ENCODE results near the gene MAK. TPM values are rescaled to one million over a fixed set of nuclear protein-coding genes. Genes with fewer than 3 reads are reported as not detected.
"Not testable (repeated sequence)": the region's sequence is repeated elsewhere in the genome, so short reads cannot be mapped to it uniquely, and the experiment has no call there.

Gene MAK
- total RNA-seq, 2 donors from 2014 or later = 0.26 TPM; not detected in 1

GRCh38 chr6:10877012-10877411, 38.7 kb upstream of the MAK start:
- DNase-seq (no peak), ATAC-seq (no peak)
- Histone ChIP-seq H3K4me3 (no peak overlapping the region), H3K9me3 (no peaks in the 10 kb centered on the region), H3K4me1 (peaks cover 5% of the 10 kb centered on the region), H3K36me3 (replicated peaks in 1 of 2; ENCODE audit: insufficient read depth in 1 of 2, low read depth in 2 of 2) (no peaks in the 10 kb centered on the region), H3K27me3 (peaks cover 0 to 11% of the 10 kb centered on the region in 2 donors), H3K27ac (no peak overlapping the region)
- whole genome bisulfite sequencing, 2 donors = 93 to 95% methylated on average over 7 to 14 of the region's 14 CpGs
- intact Hi-C loops (cut with DNase I) = no loop called here
- TF ChIP-seq POLR2A (IDR thresholded peaks at IDR 0.05) (no peak), CTCF (IDR thresholded peaks at IDR 0.05) (no peak)

GRCh38 chr6:10875026-10875425, 36.7 kb upstream of the MAK start:
- WGBS, 2 donors = 73 to 86% methylated on average over 4 of the region's 4 CpGs
- intact Hi-C loops (cut with DNase I) = no loop called here
- no peaks in the 10 kb centered on the region for H3K4me1 ChIP-seq
- no peaks in the 10 kb centered on the region for H3K9me3 ChIP-seq
- no peak overlapping the region for H3K27ac ChIP-seq
- DNase-seq (no peak), ATAC-seq (no peak)
- H3K4me3 ChIP-seq = no peak overlapping the region
- TF ChIP-seq POLR2A (IDR thresholded peaks at IDR 0.05) = no peak
- no peak for TF ChIP-seq CTCF (IDR thresholded peaks at IDR 0.05)
- H3K27me3 ChIP-seq = no peaks in the 10 kb centered on the region
- H3K36me3 ChIP-seq (replicated peaks in 1 of 2; ENCODE audit: insufficient read depth in 1 of 2, low read depth in 2 of 2) = no peaks in the 10 kb centered on the region

GRCh38 chr6:10874207-10874606, 35.9 kb upstream of the MAK start:
- intact Hi-C loops (cut with DNase I) = no loop called here
- Histone ChIP-seq H3K4me1 (no peaks in the 10 kb centered on the region), H3K9me3 (no peaks in the 10 kb centered on the region), H3K4me3 (no peak overlapping the region), H3K27ac (no peak overlapping the region), H3K27me3 (no peaks in the 10 kb centered on the region), H3K36me3 (replicated peaks in 1 of 2; ENCODE audit: insufficient read depth in 1 of 2, low read depth in 2 of 2) (no peaks in the 10 kb centered on the region)
- DNase-seq (no peak), ATAC-seq (no peak)
- TF ChIP-seq CTCF (IDR thresholded peaks at IDR 0.05) (no peak), POLR2A (IDR thresholded peaks at IDR 0.05) (no peak)
- 75 to 85% methylated on average over 2 to 6 of the region's 6 CpGs for WGBS, 2 donors

- Histone ChIP-seq H3K27me3 (no peaks in the 10 kb centered on the region), H3K36me3 (replicated peaks in 1 of 2; ENCODE audit: insufficient read depth in 1 of 2, low read depth in 2 of 2) (no peaks in the 10 kb centered on the region), H3K9me3 (no peaks in the 10 kb centered on the region), H3K4me3 (no peak overlapping the region), H3K4me1 (no peaks in the 10 kb centered on the region), H3K27ac (no peak overlapping the region)
- intact Hi-C loops (cut with DNase I) = no loop called here
- no peak for TF ChIP-seq CTCF (IDR thresholded peaks at IDR 0.05)
- ATAC-seq (no peak), DNase-seq (no peak)
- 7 to 8% methylated on average over 1 of the region's 1 CpG for WGBS, 2 donors
Observed at GRCh38 chr6:10873374-10873773, 35.0 kb upstream of the MAK start.

- Histone ChIP-seq H3K4me3 (no peak overlapping the region), H3K9me3 (no peaks in the 10 kb centered on the region), H3K36me3 (replicated peaks in 1 of 2; ENCODE audit: insufficient read depth in 1 of 2, low read depth in 2 of 2) (no peaks in the 10 kb centered on the region), H3K27ac (no peak overlapping the region), H3K27me3 (no peaks in the 10 kb centered on the region), H3K4me1 (no peaks in the 10 kb centered on the region)
- TF ChIP-seq CTCF (IDR thresholded peaks at IDR 0.05) (no peak), POLR2A (IDR thresholded peaks at IDR 0.05) (no peak)
- DNase-seq (no peak), ATAC-seq (no peak)
- intact Hi-C loops (cut with DNase I) = no loop called here
- whole genome bisulfite sequencing, 2 donors = 75% methylated on average over 3 of the region's 3 CpGs
Observed at GRCh38 chr6:10867952-10868351, 29.6 kb upstream of the MAK start.

GRCh38 chr6:10866709-10867108, 28.4 kb upstream of the MAK start:
- H3K27ac ChIP-seq; DNase-seq; H3K36me3 ChIP-seq (replicated peaks in 1 of 2; ENCODE audit: insufficient read depth in 1 of 2, low read depth in 2 of 2); intact Hi-C loops (cut with DNase I); H3K27me3 ChIP-seq; H3K4me1 ChIP-seq; H3K9me3 ChIP-seq; ATAC-seq; H3K4me3 ChIP-seq: not testable (repeated sequence)
- WGBS, 2 donors = 73% methylated on average over 3 of the region's 3 CpGs

- H3K27ac ChIP-seq; DNase-seq; H3K4me1 ChIP-seq; H3K4me3 ChIP-seq; intact Hi-C loops (cut with DNase I); H3K36me3 ChIP-seq (replicated peaks in 1 of 2; ENCODE audit: insufficient read depth in 1 of 2, low read depth in 2 of 2); H3K27me3 ChIP-seq; H3K9me3 ChIP-seq; ATAC-seq: not testable (repeated sequence)
- 91 to 92% methylated on average over 7 of the region's 7 CpGs for WGBS, 2 donors
Observed at GRCh38 chr6:10863031-10863430, 24.7 kb upstream of the MAK start.
